GM21786 (cell line): ENCODE results near the gene NNT.
"Not testable (repeated sequence)": the region's sequence is repeated elsewhere in the genome, so short reads cannot be mapped to it uniquely, and the experiment has no call there.

Experiments used
- ATAC-seq: cut with Tn5 transposase; IDR thresholded peaks from one replicate; pipeline ENCODE4 v1.9.1; 2021; ENCODE audit not compliant: unreplicated experiment

NNT gene

GRCh38 chr5:43663916-43664315 lies 60.9 kb downstream of the NNT start:
- ATAC-seq = no peak

- ATAC-seq = no peak
Observed at GRCh38 chr5:43664501-43665040, 61.6 kb downstream of the NNT start.

GRCh38 chr5:43665749-43666148 lies 62.8 kb downstream of the NNT start:
- ATAC-seq = not testable (repeated sequence)

- ATAC-seq = not testable (repeated sequence)
Observed at GRCh38 chr5:43666728-43667127, 63.7 kb downstream of the NNT start.

- not testable (repeated sequence) for ATAC-seq
Observed at GRCh38 chr5:43667379-43667778, 64.4 kb downstream of the NNT start.

GRCh38 chr5:43674536-43674935 lies 71.6 kb downstream of the NNT start:
- no peak for ATAC-seq

GRCh38 chr5:43675357-43675756 lies 72.4 kb downstream of the NNT start:
- no peak for ATAC-seq

GRCh38 chr5:43676083-43676840 lies 73.3 kb downstream of the NNT start:
- no peak for ATAC-seq

GRCh38 chr5:43677253-43677652 lies 74.3 kb downstream of the NNT start:
- ATAC-seq = no peak

GRCh38 chr5:43679214-43679613 lies 76.2 kb downstream of the NNT start:
- ATAC-seq = no peak

GRCh38 chr5:43680286-43680685 lies 77.3 kb downstream of the NNT start:
- ATAC-seq = no peak

GRCh38 chr5:43683884-43684471 lies 81.0 kb downstream of the NNT start:
- ATAC-seq = no peak

- no peak for ATAC-seq
Observed at GRCh38 chr5:43685252-43685950, 82.4 kb downstream of the NNT start.

GRCh38 chr5:43687275-43687674 lies 84.3 kb downstream of the NNT start:
- ATAC-seq = no peak

GRCh38 chr5:43691275-43691674 lies 88.3 kb downstream of the NNT start:
- ATAC-seq = no peak

GRCh38 chr5:43691893-43692292 lies 88.9 kb downstream of the NNT start:
- ATAC-seq = no peak

- no peak for ATAC-seq
Observed at GRCh38 chr5:43693411-43693810, 90.4 kb downstream of the NNT start.

GRCh38 chr5:43694027-43694426 lies 91.0 kb downstream of the NNT start:
- ATAC-seq = no peak

GRCh38 chr5:43696444-43696843 lies 93.5 kb downstream of the NNT start:
- not testable (repeated sequence) for ATAC-seq

GRCh38 chr5:43699910-43700309 lies 96.9 kb downstream of the NNT start:
- ATAC-seq = no peak

- no peak for ATAC-seq
Observed at GRCh38 chr5:43700601-43701000, 97.6 kb downstream of the NNT start.

- ATAC-seq = no peak
Observed at GRCh38 chr5:43701227-43701626, 98.2 kb downstream of the NNT start.
